LHCN-M2 (cell line): ENCODE data around the gene ROCK2. TPM values are rescaled to one million over a fixed set of nuclear protein-coding genes. Genes with fewer than 3 reads are reported as not detected.
"Not testable (repeated sequence)": the region's sequence is repeated elsewhere in the genome, so short reads cannot be mapped to it uniquely, and the experiment has no call there.

Experiments used
- DNase-seq: peaks from one replicate; pipeline ENCODE4 v3.0.0-alpha.2; 2012; ENCODE audit warnings: low read depth
- total RNA-seq: library from RNA; depleted of rRNA; stranded (reverse); fragments of >200 nt; gene quantifications from 2 replicates; pipeline ENCODE4 v1.2.3, GENCODE V29; 2014

ROCK2 gene
- total RNA-seq, 1 experiment from 2014 or later: 37.5 TPM

GRCh38 chr2:11278219-11278618, 66.2 kb downstream of the ROCK2 start:
- no peak for DNase-seq

GRCh38 chr2:11275910-11276309, 68.5 kb downstream of the ROCK2 start:
- no peak for DNase-seq

DNA sequence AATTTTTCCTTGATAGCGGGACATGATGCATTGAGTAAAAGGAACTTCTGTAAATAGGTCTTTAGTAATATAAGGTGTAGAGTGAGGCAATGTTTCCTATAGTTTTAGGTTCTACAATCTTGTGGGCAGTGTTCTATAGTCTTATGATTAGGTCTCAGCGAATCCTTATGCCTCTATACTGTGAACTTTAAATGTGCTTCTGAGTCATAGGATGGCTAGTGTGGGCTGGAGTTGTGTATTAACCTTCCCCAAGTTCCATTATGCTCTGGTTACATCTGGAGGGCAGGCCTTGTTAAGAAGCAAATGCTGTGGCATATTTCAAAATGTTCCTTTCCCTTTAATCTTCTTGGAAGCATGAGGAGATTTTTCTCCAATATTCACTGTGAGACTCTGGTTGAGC, 73.5 kb downstream of the ROCK2 start:
- peak; percentile 11 for DNase-seq

- DNase-seq: no peak
Observed at GRCh38 chr2:11267931-11268330, 76.5 kb downstream of the ROCK2 start.

- no peak for DNase-seq
Observed at GRCh38 chr2:11264818-11265217, 79.6 kb downstream of the ROCK2 start.

- DNase-seq: no peak
Observed at GRCh38 chr2:11264007-11264406, 80.4 kb downstream of the ROCK2 start.

DNA sequence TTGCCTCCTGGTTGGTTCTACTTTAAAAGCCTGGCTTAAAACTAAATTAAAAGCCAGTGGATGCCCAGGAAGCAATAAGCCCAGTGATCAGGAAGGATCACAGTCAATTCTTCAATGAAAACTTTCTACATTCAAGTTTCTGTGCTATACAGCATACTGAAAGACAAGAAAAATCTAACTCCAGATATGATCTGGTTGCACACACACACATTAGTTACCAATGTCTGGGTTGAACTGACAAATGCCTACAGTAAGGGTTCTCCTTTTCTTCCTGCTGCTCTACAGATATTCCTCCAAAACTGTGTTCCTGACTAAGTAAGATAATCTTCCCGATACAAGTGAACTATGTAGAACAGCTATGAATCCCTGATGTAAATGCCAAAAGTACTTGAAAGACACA, 81.3 kb downstream of the ROCK2 start:
- DNase-seq: no peak

DNA sequence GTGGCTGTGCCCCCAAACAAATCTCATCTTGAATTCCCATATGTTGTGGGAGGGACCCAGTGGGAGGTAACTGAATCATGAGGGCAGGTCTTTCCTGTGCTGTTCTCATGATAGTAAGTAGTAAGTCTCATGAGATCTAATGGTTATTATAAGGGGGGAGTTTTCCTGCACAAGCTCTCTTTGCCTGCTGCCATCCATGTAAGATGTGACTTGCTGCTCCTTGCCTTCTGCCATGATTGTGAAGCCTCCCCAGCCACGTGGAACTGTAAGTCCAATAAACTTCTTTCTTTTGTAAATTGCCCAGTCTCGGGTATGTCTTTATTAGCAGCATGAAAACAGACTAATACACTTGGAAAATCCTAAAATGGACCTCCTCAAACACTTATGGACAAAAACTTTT, 82.0 kb downstream of the ROCK2 start:
- DNase-seq: not testable (repeated sequence)

DNA sequence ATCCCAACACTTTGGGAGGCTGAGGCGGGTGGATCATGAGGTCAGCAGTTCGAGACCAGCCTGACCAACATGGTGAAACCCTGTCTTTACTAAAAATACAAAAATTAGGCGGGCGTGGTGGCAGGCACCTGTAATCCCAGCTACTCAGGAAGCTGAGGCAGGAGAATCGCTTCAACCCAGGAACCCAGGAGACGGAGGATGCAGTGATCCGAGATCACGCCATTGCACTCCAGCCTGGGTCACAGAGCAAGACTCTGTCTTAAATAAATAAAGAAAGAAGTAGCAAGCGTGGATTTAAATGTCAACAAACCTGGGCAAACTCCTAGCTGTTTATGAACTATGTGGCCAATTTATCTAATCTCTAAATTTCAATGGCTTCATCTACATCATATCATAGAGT, 82.9 kb downstream of the ROCK2 start:
- not testable (repeated sequence) for DNase-seq

DNA sequence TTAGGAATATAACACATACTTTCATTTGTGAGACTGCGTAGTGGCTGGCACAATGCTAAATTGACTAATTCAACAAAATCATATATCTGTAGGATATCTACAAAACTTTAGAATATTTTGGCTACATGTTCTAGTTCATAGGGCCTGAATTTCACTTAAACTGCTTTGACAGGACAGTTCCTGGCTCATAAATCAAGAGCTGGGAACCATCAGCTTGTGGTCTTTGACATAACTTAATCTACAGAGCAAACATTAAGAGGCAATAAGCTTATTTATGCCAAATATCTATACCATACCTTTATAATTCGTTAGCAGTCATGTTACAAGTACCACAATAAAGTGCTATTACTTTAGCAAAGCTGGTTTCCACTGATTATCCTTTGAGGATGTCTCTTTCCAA, 83.5 kb downstream of the ROCK2 start:
- DNase-seq: no peak

GRCh38 chr2:11257964-11258363, 86.5 kb downstream of the ROCK2 start:
- no peak for DNase-seq

GRCh38 chr2:11257078-11257477, 87.4 kb downstream of the ROCK2 start:
- DNase-seq: no peak

GRCh38 chr2:11256166-11256565, 88.3 kb downstream of the ROCK2 start:
- no peak for DNase-seq

GRCh38 chr2:11254100-11254536, 90.3 kb downstream of the ROCK2 start:
- no peak for DNase-seq

DNA sequence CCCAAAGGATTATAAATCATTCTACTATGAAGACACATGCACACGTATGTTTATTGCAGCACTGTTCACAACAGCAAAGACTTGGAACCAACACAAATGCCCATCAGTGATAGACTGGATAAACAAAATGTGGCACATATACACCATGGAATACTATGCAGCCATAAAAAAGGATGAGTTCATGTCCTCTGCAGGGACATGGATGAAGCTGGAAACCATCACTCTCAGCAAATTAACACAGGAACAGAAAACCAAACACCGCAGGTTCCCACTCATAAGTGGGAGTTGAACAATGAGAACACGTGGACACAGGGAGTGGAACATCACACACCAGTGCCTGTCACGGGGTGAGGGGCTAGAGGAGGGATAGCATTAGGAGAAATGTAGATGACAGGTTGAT, 92.0 kb downstream of the ROCK2 start:
- not testable (repeated sequence) for DNase-seq

- no peak for DNase-seq
Observed at GRCh38 chr2:11250400-11251196, 93.8 kb downstream of the ROCK2 start.

DNA sequence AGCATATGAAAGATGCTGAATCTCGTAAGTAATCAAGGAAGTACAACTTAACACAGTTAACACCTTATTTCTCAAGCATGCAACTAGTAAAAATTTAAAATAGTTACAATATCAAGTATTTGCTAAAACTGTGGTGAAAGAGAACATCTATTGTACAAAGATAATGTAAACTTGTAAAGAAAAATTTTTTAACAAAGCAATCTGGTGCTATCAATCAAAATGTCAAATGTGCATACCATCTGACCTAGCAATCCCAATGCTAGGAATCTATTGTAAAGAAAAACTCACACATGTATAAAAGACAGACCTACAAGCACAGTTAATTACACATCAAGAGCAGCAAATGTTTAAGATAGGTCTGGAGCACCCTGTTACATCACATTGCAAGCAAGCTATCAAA, 99.1 kb downstream of the ROCK2 start:
- no peak for DNase-seq

- no peak for DNase-seq
Observed at GRCh38 chr2:11244091-11244826, 100.2 kb downstream of the ROCK2 start.

- no peak for DNase-seq
Observed at GRCh38 chr2:11243512-11243911, 100.9 kb downstream of the ROCK2 start.

- DNase-seq: no peak
Observed at GRCh38 chr2:11242542-11243174, 101.8 kb downstream of the ROCK2 start.

DNA sequence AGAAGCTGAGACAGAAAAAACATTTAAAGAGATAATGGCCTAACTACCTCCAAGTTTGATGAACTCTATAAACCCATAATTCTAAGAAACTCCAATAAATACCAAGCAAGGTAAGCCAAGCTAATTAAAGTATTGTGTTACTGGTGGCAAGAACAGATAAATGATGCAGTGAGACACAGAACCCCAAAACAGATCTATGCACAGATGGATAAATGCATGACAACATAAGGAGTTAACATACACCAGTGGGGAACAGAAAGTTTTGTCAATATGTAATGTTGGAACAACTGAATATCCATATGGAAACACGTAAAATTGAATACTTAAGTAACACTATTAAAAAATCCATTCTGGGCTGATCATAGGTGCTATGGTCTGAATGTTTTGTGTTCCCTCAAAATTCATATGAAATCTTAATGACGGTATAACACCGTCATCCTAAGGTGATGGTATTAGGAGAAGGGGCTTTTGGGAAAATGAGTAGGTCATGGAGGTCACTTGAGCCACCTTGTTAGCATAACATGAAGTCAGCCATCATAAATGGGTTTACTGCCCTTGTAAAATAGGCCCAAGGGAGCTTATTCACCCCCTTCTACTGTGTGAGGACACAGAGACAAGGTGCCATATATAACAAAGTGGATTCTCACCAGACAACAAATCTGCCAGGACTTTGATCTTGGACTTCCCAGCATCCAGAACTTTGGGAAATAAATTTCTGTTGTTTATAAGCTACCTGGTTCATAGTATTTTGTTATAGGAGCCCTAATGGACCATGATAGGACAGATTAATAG, 102.8 kb downstream of the ROCK2 start:
- no peak for DNase-seq
